ENCODE measurements around the gene CGNL1. TPM values are rescaled to one million over a fixed set of nuclear protein-coding genes. Genes with fewer than 3 reads are reported as not detected.

Gene CGNL1
- total and polyA plus RNA-seq, 10 of the 15 experiments (the other 5 are each of a cell fraction or from before 2014, with no cell fraction given) = under 0.01 to 0.27 (median 0.04) TPM; not detected in 3

GRCh38 chr15:57479005-57479404 is 102.7 kb downstream of the CGNL1 start (continued):
- no peak for TF ChIP-seq ZNF592 (IDR thresholded peaks at IDR 0.05)

- H3K4me3 ChIP-seq = no peak overlapping the region
- H3K4me1 ChIP-seq (ENCODE audit: control insufficient read depth, insufficient read depth, low read length) = no peaks in the 10 kb centered on the region
- ATAC-seq (no peak), DNase-seq (ENCODE audit: low read depth, low spot score) (no peak), FAIRE-seq (no peak)
- no peak overlapping the region for H3K9ac ChIP-seq (ENCODE audit: control insufficient read depth, insufficient read depth, low read length)
- no peaks in the 10 kb centered on the region for H3K9me3 ChIP-seq (replicated peaks; ENCODE audit: control insufficient read depth, insufficient read depth, low read length)
- no TSS peak for BruUV-seq (replicated peaks)
- in situ Hi-C loops (cut with MboI) (no loop called here), intact Hi-C loops (cut with micrococcal nuclease; ENCODE audit: unreplicated experiment) (no loop called here)
- H3K79me2 ChIP-seq (ENCODE audit: control insufficient read depth, insufficient read depth, low read length) = no peaks in the 10 kb centered on the region
- no peaks in the 10 kb centered on the region for H3K36me3 ChIP-seq (ENCODE audit: control insufficient read depth in 2 of 2, insufficient read depth in 2 of 2, low read length in 1 of 2)
- no peak overlapping the region for H3K27ac ChIP-seq (ENCODE audit: control insufficient read depth, insufficient read depth)
- no peak overlapping the region for H2AFZ ChIP-seq (ENCODE audit: control insufficient read depth, low read depth, low read length)
- no peak overlapping the region for H3K4me2 ChIP-seq (ENCODE audit: control insufficient read depth, insufficient read depth)
- no peaks in the 10 kb centered on the region for H3K27me3 ChIP-seq (replicated peaks in 1 of 2; ENCODE audit: control insufficient read depth in 2 of 2, insufficient read depth in 2 of 2, low read length in 1 of 2)
- ChIA-PET SMC1A (ENCODE audit: uncharacterized antibody, unreplicated experiment) (interaction anchor here (1.2 kb wide), 1 partner anchor 14 kb away, joined by 3 read pairs; no protein-coding TSS in a partner anchor), CTCF (interaction anchor here (0.6 to 1.1 kb wide), 6 partner anchors 46 to 1428 kb away, joined by 3 to 4 read pairs (median 3); no protein-coding TSS in a partner anchor), RAD21 (ENCODE audit: unreplicated experiment) (interaction anchor here (0.7 kb wide), 1 partner anchor 334 kb away, joined by 3 read pairs; no protein-coding TSS in a partner anchor), POLR2A (interaction anchor here (0.6 kb wide), 1 partner anchor 105 kb away, joined by 4 read pairs; no protein-coding TSS in a partner anchor)
- 5% methylated on average over 2 of the region's 3 CpGs for WGBS (ENCODE audit: insufficient coverage, insufficient replicate concordance, low lambda C conversion rate, missing lambda C conversion rate)
- H4K20me1 ChIP-seq (ENCODE audit: control insufficient read depth, insufficient read depth) = no peaks in the 10 kb centered on the region
- TF ChIP-seq ZNF207 (IDR thresholded peaks at IDR 0.05; ENCODE audit: borderline replicate concordance) = no peak
- TF ChIP-seq ETV6 (conservative IDR thresholded peaks at IDR 0.05 in 1 of 2, IDR thresholded peaks at IDR 0.05 in 1 of 2; ENCODE audit: borderline replicate concordance in 1 of 2, low read depth in 1 of 2) = no peak
- TF ChIP-seq, protein P1, sequence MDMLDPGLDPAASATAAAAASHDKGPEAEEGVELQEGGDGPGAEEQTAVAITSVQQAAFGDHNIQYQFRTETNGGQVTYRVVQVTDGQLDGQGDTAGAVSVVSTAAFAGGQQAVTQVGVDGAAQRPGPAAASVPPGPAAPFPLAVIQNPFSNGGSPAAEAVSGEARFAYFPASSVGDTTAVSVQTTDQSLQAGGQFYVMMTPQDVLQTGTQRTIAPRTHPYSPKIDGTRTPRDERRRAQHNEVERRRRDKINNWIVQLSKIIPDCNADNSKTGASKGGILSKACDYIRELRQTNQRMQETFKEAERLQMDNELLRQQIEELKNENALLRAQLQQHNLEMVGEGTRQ (IDR thresholded peaks at IDR 0.05; ENCODE audit: borderline replicate concordance, low read depth, low read length) = no peak
- no peak for TF ChIP-seq SKIL (IDR thresholded peaks at IDR 0.05; ENCODE audit: low read depth, poor library complexity, severe bottlenecking)
- no peak for TF ChIP-seq JUND (IDR thresholded peaks at IDR 0.05; ENCODE audit: low read depth, low read length)
- no peak for TF ChIP-seq SUZ12 (IDR thresholded peaks at IDR 0.05; ENCODE audit: unreplicated experiment)
- TF ChIP-seq PBX3 (IDR thresholded peaks at IDR 0.05; ENCODE audit: insufficient replicate concordance, low read depth, low read length) = no peak
- TF ChIP-seq TBL1XR1 (IDR thresholded peaks at IDR 0.05; ENCODE audit: low read depth, low read length) = no peak
- TF ChIP-seq BACH1 (IDR thresholded peaks at IDR 0.05; ENCODE audit: borderline replicate concordance) = no peak
- no peak for TF ChIP-seq RAD21 (IDR thresholded peaks at IDR 0.05; ENCODE audit: insufficient read depth, low read depth, low read length)
- no peak for TF ChIP-seq SMAD1 (IDR thresholded peaks at IDR 0.05; ENCODE audit: low read depth, partially characterized antibody)
Measured at GRCh38 chr15:57481038-57481705, 104.9 kb downstream of the CGNL1 start.

All from GM12878 (cell line).